Measurements from ENCODE around the gene SELPLG. TPM values are rescaled to one million over a fixed set of nuclear protein-coding genes. Genes with fewer than 3 reads are reported as not detected.

SELPLG gene
- polyA plus RNA-seq, 1 donor from 2014 or later: 0.62 TPM

DNA sequence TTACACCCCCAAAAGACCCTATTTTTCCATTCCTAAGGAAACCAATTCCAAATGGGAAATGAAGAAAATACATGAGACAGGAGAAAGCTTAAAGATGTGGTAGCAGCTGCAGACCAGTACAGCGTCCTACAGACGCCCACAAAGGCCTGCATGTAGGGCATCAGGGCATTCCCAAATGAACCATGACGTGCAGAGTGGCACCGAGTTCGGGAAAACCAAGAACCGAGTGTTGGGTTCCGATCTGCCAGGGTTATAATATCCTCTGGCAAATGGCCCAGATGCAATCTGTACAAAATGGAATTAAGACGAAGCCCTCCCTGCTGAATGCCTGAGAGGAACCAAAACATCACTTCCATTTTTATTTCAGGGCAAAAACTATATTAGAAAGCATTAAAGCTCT is 34.4 kb upstream of the SELPLG start:
- Histone ChIP-seq H3K4me2 (ENCODE audit: low read length) (no peak overlapping the region), H3K27ac (ENCODE audit: low read length) (no peak overlapping the region), H4K20me1 (ENCODE audit: insufficient read depth) (no peaks in the 10 kb centered on the region), H3K27me3 (ENCODE audit: insufficient read depth, low read depth, low read length) (no peaks in the 10 kb centered on the region), H3K36me3 (ENCODE audit: insufficient read depth, low read length) (no peaks in the 10 kb centered on the region), H3K9ac (ENCODE audit: low read length) (no peak overlapping the region), H3K79me2 (replicated peaks; ENCODE audit: insufficient read depth, low read length) (peaks cover 3% of the 10 kb centered on the region), H3K4me3 (ENCODE audit: low read length) (no peak overlapping the region), H3K9me2 (ENCODE audit: insufficient read depth, low read length) (no peaks in the 10 kb centered on the region), H3F3A (ENCODE audit: insufficient read depth, low read length, poor library complexity, severe bottlenecking) (no peaks in the 10 kb centered on the region), H2AFZ (ENCODE audit: low read depth, low read length) (no peak overlapping the region), H3K9me3 (ENCODE audit: low read length) (no peaks in the 10 kb centered on the region)
- no peak for TF ChIP-seq MXI1 (conservative IDR thresholded peaks at IDR 0.05; ENCODE audit: poor library complexity, severe bottlenecking)
- TF ChIP-seq CTCF (IDR thresholded peaks at IDR 0.05; ENCODE audit: poor library complexity, severe bottlenecking): no peak
- TF ChIP-seq SMC3 (conservative IDR thresholded peaks at IDR 0.05; ENCODE audit: poor library complexity): no peak
- no peak for TF ChIP-seq POLR2AphosphoS5 (IDR thresholded peaks at IDR 0.05)
- no peak for TF ChIP-seq EZH2 (IDR thresholded peaks at IDR 0.05; ENCODE audit: borderline replicate concordance, insufficient read depth, low read length, poor library complexity, severe bottlenecking)
- no peak for TF ChIP-seq EP300 (conservative IDR thresholded peaks at IDR 0.05; ENCODE audit: poor library complexity, severe bottlenecking)
- no peak for TF ChIP-seq REST (IDR thresholded peaks at IDR 0.05; ENCODE audit: borderline replicate concordance)
- TF ChIP-seq TAF1 (IDR thresholded peaks at IDR 0.05; ENCODE audit: low read depth): no peak

- Histone ChIP-seq H4K20me1 (ENCODE audit: insufficient read depth) (no peaks in the 10 kb centered on the region), H3K9me2 (ENCODE audit: insufficient read depth, low read length) (no peaks in the 10 kb centered on the region), H3K79me2 (replicated peaks; ENCODE audit: insufficient read depth, low read length) (peaks cover 6% of the 10 kb centered on the region), H3K36me3 (ENCODE audit: insufficient read depth, low read length) (no peaks in the 10 kb centered on the region), H3K9ac (ENCODE audit: low read length) (no peak overlapping the region), H3K9me3 (ENCODE audit: low read length) (no peaks in the 10 kb centered on the region), H3K27ac (ENCODE audit: low read length) (no peak overlapping the region), H3K4me3 (ENCODE audit: low read length) (no peak overlapping the region), H3F3A (ENCODE audit: insufficient read depth, low read length, poor library complexity, severe bottlenecking) (no peaks in the 10 kb centered on the region), H2AFZ (ENCODE audit: low read depth, low read length) (no peak overlapping the region), H3K27me3 (ENCODE audit: insufficient read depth, low read depth, low read length) (no peaks in the 10 kb centered on the region), H3K4me2 (ENCODE audit: low read length) (no peak overlapping the region)
- no peak for TF ChIP-seq RAD21 (conservative IDR thresholded peaks at IDR 0.05)
These were observed 33.7 kb upstream of the SELPLG start for GRCh38 chr12:108667349-108667748.

DNA sequence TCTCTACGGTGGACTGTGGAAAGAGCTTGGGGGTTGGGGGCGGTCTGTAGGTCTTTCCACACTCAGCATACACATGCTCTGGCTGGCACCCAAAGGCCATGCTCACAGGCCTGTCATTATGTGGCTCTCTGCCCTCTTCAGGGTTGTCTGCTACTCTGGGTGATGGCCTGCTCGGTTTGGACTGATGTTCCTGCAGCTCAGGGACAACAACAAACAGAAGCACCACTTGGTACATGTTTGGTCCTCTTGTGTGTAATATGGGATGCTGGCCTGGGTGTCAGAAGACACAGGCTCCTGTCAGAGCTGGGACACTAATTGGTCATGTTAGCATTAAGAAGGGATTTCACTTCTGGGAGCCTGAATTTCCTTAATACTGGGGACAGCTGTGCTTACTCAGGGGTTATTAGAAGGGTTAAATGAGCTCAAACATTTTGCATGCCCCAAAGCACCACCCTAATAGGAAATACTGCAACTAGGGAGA is 32.7 kb upstream of the SELPLG start:
- Histone ChIP-seq H3K9me3 (ENCODE audit: low read length) (no peaks in the 10 kb centered on the region), H3K36me3 (ENCODE audit: insufficient read depth, low read length) (no peaks in the 10 kb centered on the region), H3K9me2 (ENCODE audit: insufficient read depth, low read length) (no peaks in the 10 kb centered on the region), H3K79me2 (replicated peaks; ENCODE audit: insufficient read depth, low read length) (peaks cover 6% of the 10 kb centered on the region), H4K20me1 (ENCODE audit: insufficient read depth) (no peaks in the 10 kb centered on the region), H3K4me3 (ENCODE audit: low read length) (no peak overlapping the region), H3K27ac (ENCODE audit: low read length) (no peak overlapping the region), H3K27me3 (ENCODE audit: insufficient read depth, low read depth, low read length) (no peaks in the 10 kb centered on the region), H2AFZ (ENCODE audit: low read depth, low read length) (no peak overlapping the region), H3F3A (ENCODE audit: insufficient read depth, low read length, poor library complexity, severe bottlenecking) (no peaks in the 10 kb centered on the region), H3K4me2 (ENCODE audit: low read length) (no peak overlapping the region), H3K9ac (ENCODE audit: low read length) (no peak overlapping the region)
- no peak for TF ChIP-seq POLR2AphosphoS5 (IDR thresholded peaks at IDR 0.05)
